ENCODE measurements around the gene SDK1. TPM values are rescaled to one million over a fixed set of nuclear protein-coding genes. Genes with fewer than 3 reads are reported as not detected.

Gene SDK1
- total and polyA plus RNA-seq, 2 of the 8 experiments (the other 6 are each of a cell fraction or from before 2014, with no cell fraction given), result 3.3 to 7.2 TPM

DNA sequence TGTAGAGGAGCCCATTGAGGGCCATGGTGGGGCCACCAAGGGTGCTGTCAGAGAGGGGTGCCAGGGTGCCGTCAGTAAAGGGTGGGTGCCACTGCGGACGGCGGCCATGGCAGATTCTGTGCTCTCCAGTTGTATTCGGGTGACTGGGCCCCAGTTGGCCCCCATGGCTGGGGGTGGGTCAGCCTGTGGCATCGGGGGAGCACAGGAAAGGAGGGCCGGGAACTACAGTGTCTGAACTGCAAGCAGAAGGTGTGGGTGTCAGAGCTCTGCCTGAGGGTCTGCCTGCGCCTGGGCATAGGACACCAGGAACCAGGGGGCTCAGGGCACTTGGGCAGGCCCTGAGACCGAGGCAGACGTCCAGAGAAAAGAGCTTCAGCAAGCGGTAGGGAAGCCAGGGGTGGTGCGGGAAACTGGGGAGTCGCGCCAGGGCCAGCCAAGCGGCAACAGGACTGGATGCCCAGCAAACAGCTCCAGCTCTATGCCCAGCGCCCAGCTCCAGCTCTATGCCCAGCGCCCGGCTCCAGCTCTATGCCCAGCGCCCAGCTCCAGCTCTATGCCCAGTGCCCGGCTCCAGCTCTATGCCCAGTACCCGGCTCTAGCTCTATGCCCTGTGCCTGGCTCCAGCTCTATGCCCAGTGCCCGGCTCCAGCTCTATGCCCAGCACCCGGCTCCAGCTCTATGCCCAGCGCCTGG is 878.8 kb downstream of the SDK1 start:
- Histone ChIP-seq H2BK120ac (replicated peaks; ENCODE audit: low read depth, low read length) (no peak overlapping the region), H3K23me2 (ENCODE audit: low read depth, low read length) (no peaks in the 10 kb centered on the region), H4K91ac (replicated peaks; ENCODE audit: insufficient read length, low read length) (no peak overlapping the region), H2BK12ac (ENCODE audit: low read depth, low read length) (no peak overlapping the region), H3K4ac (replicated peaks; ENCODE audit: insufficient read length, low read depth, low read length) (no peak overlapping the region), H3K9ac (replicated peaks in 1 of 4; ENCODE audit: extremely low read depth in 1 of 4, low read depth in 3 of 4, low read length in 3 of 4) (no peak overlapping the region), H3K36me3 (ENCODE audit: control insufficient read depth in 2 of 4, insufficient read depth in 4 of 4, low read length in 3 of 4) (no peaks in the 10 kb centered on the region), H3K79me1 (ENCODE audit: low read depth, low read length) (no peaks in the 10 kb centered on the region), H3K18ac (ENCODE audit: extremely low read depth, low read length) (no peak overlapping the region), H2BK20ac (ENCODE audit: low read length) (no peak overlapping the region), H3K14ac (ENCODE audit: insufficient read length) (no peak overlapping the region), H3K4me1 (replicated peaks in 1 of 4; ENCODE audit: control insufficient read depth in 3 of 4, insufficient read depth in 4 of 4, low read length in 3 of 4) (no peaks in the 10 kb centered on the region), H2BK5ac (ENCODE audit: low read depth, low read length) (no peak overlapping the region), H3K9me3 (ENCODE audit: insufficient read depth in 2 of 2, low read depth in 1 of 2, low read length in 1 of 2) (peaks cover 17 to 22% of the 10 kb centered on the region in 2 experiments; a peak in 3 of 4 replicates), H2AFZ (ENCODE audit: low read length) (no peak overlapping the region), H3K79me2 (ENCODE audit: control insufficient read depth in 1 of 2, insufficient read depth in 2 of 2, low read length in 2 of 2) (no peaks in the 10 kb centered on the region), H4K5ac (ENCODE audit: insufficient read length, low read depth, low read length) (no peak overlapping the region), H2BK15ac (ENCODE audit: low read length) (no peak overlapping the region), H3K56ac (replicated peaks; ENCODE audit: insufficient read length, low read depth, low read length) (no peak overlapping the region), H3K4me3 (ENCODE audit: extremely low read depth in 1 of 4, insufficient read depth in 2 of 4, low read depth in 3 of 4, low read length in 4 of 4) (no peak overlapping the region), H2AK5ac (ENCODE audit: low read depth, low read length) (no peak overlapping the region), H3K4me2 (ENCODE audit: insufficient read depth in 1 of 2, low read depth in 2 of 2, low read length in 2 of 2) (no peak overlapping the region), H4K8ac (ENCODE audit: extremely low read depth, insufficient read depth, low read length) (no peak overlapping the region; the same call in 1 of the 2 replicates), H3K27me3 (replicated peaks in 1 of 4; ENCODE audit: control insufficient read depth in 3 of 4, extremely low read depth in 1 of 4, insufficient read depth in 3 of 4, low read length in 3 of 4) (no peaks in the 10 kb centered on the region), H3K27ac (ENCODE audit: low read depth, low read length) (no peak overlapping the region), H3K23ac (ENCODE audit: insufficient read length) (no peak overlapping the region), H4K20me1 (replicated peaks in 1 of 2; ENCODE audit: control insufficient read depth in 1 of 2, insufficient read depth in 2 of 2, low read length in 2 of 2) (no peaks in the 10 kb centered on the region)
- DNase-seq (ENCODE audit: low read depth in 1 of 2, low spot score in 2 of 2) (no peak), FAIRE-seq (no peak)
- POLR2A ChIA-PET (ENCODE audit: partially characterized antibody), result interaction anchor here (0.6 kb wide), 1 partner anchor 11 kb away, joined by 3 read pairs; no protein-coding TSS in a partner anchor
- 90% methylated on average over 23 of the region's 24 CpGs; no CpG with 5 or more reads in 1 of the 2 experiments for WGBS, 2 experiments (ENCODE audit: extremely low coverage in 1 of 2, insufficient coverage in 1 of 2, insufficient read length in 1 of 2, insufficient replicate concordance in 2 of 2, low coverage in 1 of 2, low lambda C conversion rate in 2 of 2, missing lambda C conversion rate in 1 of 2)
- no peak for TF ChIP-seq SP2 (IDR thresholded peaks at IDR 0.05; ENCODE audit: low read length)
- TF ChIP-seq, protein P1, sequence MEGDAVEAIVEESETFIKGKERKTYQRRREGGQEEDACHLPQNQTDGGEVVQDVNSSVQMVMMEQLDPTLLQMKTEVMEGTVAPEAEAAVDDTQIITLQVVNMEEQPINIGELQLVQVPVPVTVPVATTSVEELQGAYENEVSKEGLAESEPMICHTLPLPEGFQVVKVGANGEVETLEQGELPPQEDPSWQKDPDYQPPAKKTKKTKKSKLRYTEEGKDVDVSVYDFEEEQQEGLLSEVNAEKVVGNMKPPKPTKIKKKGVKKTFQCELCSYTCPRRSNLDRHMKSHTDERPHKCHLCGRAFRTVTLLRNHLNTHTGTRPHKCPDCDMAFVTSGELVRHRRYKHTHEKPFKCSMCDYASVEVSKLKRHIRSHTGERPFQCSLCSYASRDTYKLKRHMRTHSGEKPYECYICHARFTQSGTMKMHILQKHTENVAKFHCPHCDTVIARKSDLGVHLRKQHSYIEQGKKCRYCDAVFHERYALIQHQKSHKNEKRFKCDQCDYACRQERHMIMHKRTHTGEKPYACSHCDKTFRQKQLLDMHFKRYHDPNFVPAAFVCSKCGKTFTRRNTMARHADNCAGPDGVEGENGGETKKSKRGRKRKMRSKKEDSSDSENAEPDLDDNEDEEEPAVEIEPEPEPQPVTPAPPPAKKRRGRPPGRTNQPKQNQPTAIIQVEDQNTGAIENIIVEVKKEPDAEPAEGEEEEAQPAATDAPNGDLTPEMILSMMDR (IDR thresholded peaks at IDR 0.05; ENCODE audit: control extremely low read depth in 1 of 3, insufficient read depth in 1 of 3, low read depth in 1 of 3, low read length in 3 of 3), result no peak
- CTCF ChIA-PET (ENCODE audit: partially characterized antibody), result interaction anchor here (0.7 to 1.5 kb wide), 3 partner anchors 10 to 33 kb away, joined by 3 to 4 read pairs (median 3); no protein-coding TSS in a partner anchor
